SK-N-SH (cell line): Measurements from ENCODE around the gene HSPD1. TPM values are rescaled to one million over a fixed set of nuclear protein-coding genes. Genes with fewer than 3 reads are reported as not detected.

Source experiments
- FOXM1 ChIP-seq: IDR thresholded peaks from 2 replicates; pipeline ENCODE4 v1.4.0; 2012; ENCODE audit warnings: low read depth, mild to moderate bottlenecking
- MXI1 ChIP-seq: IDR thresholded peaks from 2 replicates; pipeline ENCODE4 v1.6.1; 2012; ENCODE audit warnings: mild to moderate bottlenecking, low read depth, low read length, improper control_type of control experiment
- POLR2AphosphoS5 ChIP-seq: IDR thresholded peaks from 2 replicates; pipeline ENCODE4 v1.6.1; 2012; ENCODE audit warnings: low read depth, low read length
- SIN3A ChIP-seq: IDR thresholded peaks from 2 replicates; pipeline ENCODE4 v1.6.1; 2012; ENCODE audit warnings: low read depth, mild to moderate bottlenecking, low read length, moderate library complexity, borderline replicate concordance
- polyA plus RNA-seq, 3 experiments: library from polyadenylated mRNA; depleted of rRNA; stranded (reverse); fragments of >200 nt; gene quantifications; 2 replicates each; pipeline ENCODE4 v1.2.3, GENCODE V29; 2012
- small RNA-seq, 7 experiments: library from RNA; depleted of rRNA; stranded (forward); fragments of <200 nt; gene quantifications; one replicate each; pipeline ENCODE3, GENCODE V24; 2012
- TF ChIP-seq, protein P1 (sequence below): fragments of 150-350 bp; IDR thresholded peaks from 2 replicates; pipeline ENCODE4 v1.6.1; 2016; ENCODE audit warnings: mild to moderate bottlenecking, low read depth, low read length
- TF ChIP-seq, protein P2 (sequence below): IDR thresholded peaks from 2 replicates; pipeline ENCODE4 v1.4.0; 2012; ENCODE audit warnings: low read depth, borderline replicate concordance
- TF ChIP-seq, protein P3 (sequence below): IDR thresholded peaks from 2 replicates; pipeline ENCODE4 v1.4.0; 2012; ENCODE audit warnings: low read depth

The HSPD1 gene
- polyA plus RNA-seq, 1 of the 3 experiments (the other 2 are of a cell fraction): 212 TPM

DNA sequence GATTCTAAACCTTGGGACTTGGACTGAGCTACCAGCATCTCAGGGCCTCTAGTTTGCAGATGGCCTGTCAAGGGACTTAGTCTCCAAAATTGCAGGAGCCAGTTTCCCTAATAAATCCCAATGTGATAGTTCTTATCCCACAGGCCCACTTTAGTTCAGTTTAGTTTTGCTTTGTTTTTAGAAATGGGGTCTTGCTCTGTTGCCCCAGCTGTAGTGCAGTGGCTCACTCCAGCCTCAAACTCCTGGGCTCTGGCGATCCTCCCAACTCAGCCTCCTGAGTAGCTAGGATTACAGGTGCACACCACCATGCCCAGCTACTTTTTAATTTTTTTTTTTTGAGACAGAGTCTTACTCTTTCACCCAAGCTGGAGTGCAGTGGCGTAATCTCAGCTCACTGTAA, 62.3 kb downstream of the HSPD1 start (continued):
- no peak for TF ChIP-seq SIN3A
- TF ChIP-seq, protein P1, sequence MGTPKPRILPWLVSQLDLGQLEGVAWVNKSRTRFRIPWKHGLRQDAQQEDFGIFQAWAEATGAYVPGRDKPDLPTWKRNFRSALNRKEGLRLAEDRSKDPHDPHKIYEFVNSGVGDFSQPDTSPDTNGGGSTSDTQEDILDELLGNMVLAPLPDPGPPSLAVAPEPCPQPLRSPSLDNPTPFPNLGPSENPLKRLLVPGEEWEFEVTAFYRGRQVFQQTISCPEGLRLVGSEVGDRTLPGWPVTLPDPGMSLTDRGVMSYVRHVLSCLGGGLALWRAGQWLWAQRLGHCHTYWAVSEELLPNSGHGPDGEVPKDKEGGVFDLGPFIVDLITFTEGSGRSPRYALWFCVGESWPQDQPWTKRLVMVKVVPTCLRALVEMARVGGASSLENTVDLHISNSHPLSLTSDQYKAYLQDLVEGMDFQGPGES: no peak
- no peak for TF ChIP-seq MXI1
- TF ChIP-seq POLR2AphosphoS5: no peak
- TF ChIP-seq, protein P2, sequence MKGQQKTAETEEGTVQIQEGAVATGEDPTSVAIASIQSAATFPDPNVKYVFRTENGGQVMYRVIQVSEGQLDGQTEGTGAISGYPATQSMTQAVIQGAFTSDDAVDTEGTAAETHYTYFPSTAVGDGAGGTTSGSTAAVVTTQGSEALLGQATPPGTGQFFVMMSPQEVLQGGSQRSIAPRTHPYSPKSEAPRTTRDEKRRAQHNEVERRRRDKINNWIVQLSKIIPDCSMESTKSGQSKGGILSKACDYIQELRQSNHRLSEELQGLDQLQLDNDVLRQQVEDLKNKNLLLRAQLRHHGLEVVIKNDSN: no peak
- TF ChIP-seq, protein P3, sequence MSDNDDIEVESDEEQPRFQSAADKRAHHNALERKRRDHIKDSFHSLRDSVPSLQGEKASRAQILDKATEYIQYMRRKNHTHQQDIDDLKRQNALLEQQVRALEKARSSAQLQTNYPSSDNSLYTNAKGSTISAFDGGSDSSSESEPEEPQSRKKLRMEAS: no peak
- no peak for TF ChIP-seq FOXM1
- TF ChIP-seq, all 33 proteins: peak for 0

Small RNA genes within 50 kb of the gene (small RNA-seq; reads per million reads assigned to genes)
- gene AC020550.1 (0 to 3.5 (median 0) reads per million in 7 experiments), gene RNU6-1029P (0 reads per million in 7 experiments)

Other genes starting within 250 kb of the HSPD1 start
- 12.3 and 12.5 TPM in 2 replicates for gene ANKRD44, start 189.1 kb downstream of the HSPD1 start, polyA plus RNA-seq (2012; rRNA removed)
- 162 and 276 TPM in 2 replicates for gene SF3B1, start 64.8 kb downstream of the HSPD1 start, polyA plus RNA-seq (2012; rRNA removed)
- 3.6 and 4.5 TPM in 2 replicates for gene COQ10B, start 46.3 kb downstream of the HSPD1 start, polyA plus RNA-seq (2012; rRNA removed)
- gene HSPE1, start 539 bp upstream of the HSPD1 start, polyA plus RNA-seq (2012; rRNA removed): 130 and 142 TPM in 2 replicates
- 22.0 and 24.6 TPM in 2 replicates for gene MOB4, start 16.2 kb upstream of the HSPD1 start, polyA plus RNA-seq (2012; rRNA removed)
- 0.05 and 0.08 TPM in 2 replicates for gene RFTN2, start 175.7 kb upstream of the HSPD1 start, polyA plus RNA-seq (2012; rRNA removed)
- gene MARS2, start 205.5 kb upstream of the HSPD1 start, polyA plus RNA-seq (2012; rRNA removed): 2.4 and 3.0 TPM in 2 replicates